Kidney epithelial cell (primary cell): Measurements from ENCODE around the gene YAE1. TPM values are rescaled to one million over a fixed set of nuclear protein-coding genes. Genes with fewer than 3 reads are reported as not detected.

ENCODE experiments used
- DNase-seq: peaks from one replicate; pipeline ENCODE4 v3.0.0-alpha.2; 2010; ENCODE audit warnings: low read depth
- H3K27me3 ChIP-seq: 2 replicates; pipeline ENCODE4 v1.6.0; 2011; ENCODE audit warnings: low read length; ENCODE audit not compliant: control insufficient read depth, insufficient read depth
- H3K36me3 ChIP-seq: 2 replicates; pipeline ENCODE4 v1.5.1; 2011; ENCODE audit warnings: low read length; ENCODE audit not compliant: control insufficient read depth, insufficient read depth
- H3K4me3 ChIP-seq: 2 replicates; pipeline ENCODE4 v1.5.1; 2011; ENCODE audit warnings: low read depth, mild to moderate bottlenecking, control low read depth, low read length
- total RNA-seq: library from RNA; depleted of rRNA; stranded (reverse); fragments of >200 nt; gene quantifications from 2 replicates; pipeline ENCODE4 v1.2.3, GENCODE V29; 2015
- TF ChIP-seq, protein P1 (sequence below): IDR thresholded peaks from 2 replicates; pipeline ENCODE4 v1.5.1; 2011; ENCODE audit warnings: mild to moderate bottlenecking, moderate library complexity, low read length, control low read depth, inconsistent platforms; ENCODE audit not compliant: insufficient read depth, poor library complexity, severe bottlenecking

YAE1 gene
- total RNA-seq, 1 donor from 2014 or later: 18.1 TPM

DNA sequence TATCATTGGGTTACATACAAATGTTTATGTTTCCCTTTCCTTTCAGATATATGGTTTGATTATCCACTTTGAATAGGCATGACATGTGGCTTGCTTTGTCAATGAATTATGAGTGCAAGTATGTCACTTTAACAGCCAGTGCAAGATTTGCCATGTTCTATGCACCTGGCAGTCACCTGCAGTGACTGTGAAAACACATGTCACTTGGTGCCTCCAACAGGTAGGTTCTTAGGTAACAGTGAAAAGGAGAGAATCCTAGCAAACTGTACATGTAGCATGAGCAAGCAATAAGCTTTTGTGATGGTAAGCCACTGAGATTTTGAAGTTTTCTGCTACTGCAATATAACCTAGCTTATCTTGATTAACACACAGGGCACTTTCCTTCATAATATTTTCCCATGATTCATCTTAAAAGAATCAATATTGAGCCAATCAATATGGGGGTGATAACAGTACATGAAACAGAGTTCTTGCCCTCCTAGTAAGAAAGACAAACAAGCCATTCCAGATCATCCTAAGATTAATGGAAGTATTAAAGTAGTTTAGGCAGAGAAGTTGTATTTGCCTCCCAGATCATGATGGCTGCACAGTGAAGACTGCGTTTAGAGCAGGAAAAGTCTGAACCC lies 49.3 kb downstream of the YAE1 start:
- TF ChIP-seq, protein P1, sequence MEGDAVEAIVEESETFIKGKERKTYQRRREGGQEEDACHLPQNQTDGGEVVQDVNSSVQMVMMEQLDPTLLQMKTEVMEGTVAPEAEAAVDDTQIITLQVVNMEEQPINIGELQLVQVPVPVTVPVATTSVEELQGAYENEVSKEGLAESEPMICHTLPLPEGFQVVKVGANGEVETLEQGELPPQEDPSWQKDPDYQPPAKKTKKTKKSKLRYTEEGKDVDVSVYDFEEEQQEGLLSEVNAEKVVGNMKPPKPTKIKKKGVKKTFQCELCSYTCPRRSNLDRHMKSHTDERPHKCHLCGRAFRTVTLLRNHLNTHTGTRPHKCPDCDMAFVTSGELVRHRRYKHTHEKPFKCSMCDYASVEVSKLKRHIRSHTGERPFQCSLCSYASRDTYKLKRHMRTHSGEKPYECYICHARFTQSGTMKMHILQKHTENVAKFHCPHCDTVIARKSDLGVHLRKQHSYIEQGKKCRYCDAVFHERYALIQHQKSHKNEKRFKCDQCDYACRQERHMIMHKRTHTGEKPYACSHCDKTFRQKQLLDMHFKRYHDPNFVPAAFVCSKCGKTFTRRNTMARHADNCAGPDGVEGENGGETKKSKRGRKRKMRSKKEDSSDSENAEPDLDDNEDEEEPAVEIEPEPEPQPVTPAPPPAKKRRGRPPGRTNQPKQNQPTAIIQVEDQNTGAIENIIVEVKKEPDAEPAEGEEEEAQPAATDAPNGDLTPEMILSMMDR: no peak
- no peak for DNase-seq
- Histone ChIP-seq H3K4me3 (no peak overlapping the region), H3K27me3 (no peaks in the 10 kb centered on the region), H3K36me3 (no peaks in the 10 kb centered on the region)

DNA sequence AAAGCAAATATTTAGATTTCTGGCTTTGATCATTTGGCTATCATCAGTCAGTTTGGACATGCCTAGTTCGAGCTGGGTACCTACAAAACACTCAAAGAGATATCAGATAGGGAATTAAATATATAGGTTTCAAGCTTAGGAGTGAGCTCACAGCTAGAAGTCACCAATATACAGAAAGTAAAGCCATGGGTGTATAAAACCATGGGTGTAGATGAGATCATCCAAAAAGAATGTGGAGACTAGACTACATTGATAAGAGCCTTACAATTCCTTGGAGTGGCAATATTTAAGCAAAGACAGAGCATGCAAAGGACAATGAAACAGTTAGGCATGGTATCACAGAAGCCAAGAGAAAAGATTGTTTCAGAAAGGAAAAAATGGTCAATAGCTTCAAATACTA lies 49.9 kb downstream of the YAE1 start:
- no peak for DNase-seq
- TF ChIP-seq, protein P1: no peak
- no peaks in the 10 kb centered on the region for H3K27me3 ChIP-seq
- H3K4me3 ChIP-seq: no peak overlapping the region
- H3K36me3 ChIP-seq: no peaks in the 10 kb centered on the region

DNA sequence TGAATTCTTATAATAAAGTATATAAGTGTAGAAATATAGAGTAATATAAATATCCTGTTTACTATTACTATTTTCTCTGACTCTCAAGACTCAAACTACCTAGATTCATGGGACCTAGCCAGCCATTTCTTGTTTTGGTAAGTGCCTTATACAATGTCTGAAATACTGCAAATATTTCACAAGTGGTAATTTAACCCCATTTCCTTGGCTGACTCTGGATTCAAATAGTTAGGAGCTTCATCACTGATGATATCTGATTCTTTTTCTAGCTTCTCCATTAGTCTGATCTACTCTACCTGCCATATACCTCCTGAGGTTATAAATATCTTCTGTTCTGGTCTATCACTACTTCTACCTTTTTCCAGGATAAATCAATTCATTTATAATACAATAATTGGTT lies 50.8 kb downstream of the YAE1 start:
- H3K27me3 ChIP-seq: no peaks in the 10 kb centered on the region
- no peak overlapping the region for H3K4me3 ChIP-seq
- no peaks in the 10 kb centered on the region for H3K36me3 ChIP-seq
- TF ChIP-seq, protein P1: no peak
- DNase-seq: no peak

DNA sequence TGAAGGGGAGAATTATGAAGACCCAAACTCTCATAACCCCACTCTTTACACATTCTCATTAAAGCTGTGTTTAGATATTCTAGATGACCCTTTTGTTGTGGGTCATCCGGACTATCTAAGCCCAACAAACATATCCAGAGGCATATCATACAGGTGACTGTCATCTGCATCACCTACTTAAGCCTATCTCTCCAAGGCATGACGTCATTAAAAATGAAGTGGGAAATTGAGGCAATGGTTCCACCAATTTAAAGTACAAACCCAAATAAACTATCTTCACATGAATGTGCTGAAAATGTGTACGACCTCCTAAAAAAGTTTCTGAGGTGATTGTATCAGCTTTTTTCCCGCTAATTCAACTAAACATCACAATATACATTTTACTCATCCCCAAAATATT lies 52.7 kb downstream of the YAE1 start:
- TF ChIP-seq, protein P1: no peak
- Histone ChIP-seq H3K27me3 (no peaks in the 10 kb centered on the region), H3K4me3 (no peak overlapping the region), H3K36me3 (no peaks in the 10 kb centered on the region)
- no peak for DNase-seq

DNA sequence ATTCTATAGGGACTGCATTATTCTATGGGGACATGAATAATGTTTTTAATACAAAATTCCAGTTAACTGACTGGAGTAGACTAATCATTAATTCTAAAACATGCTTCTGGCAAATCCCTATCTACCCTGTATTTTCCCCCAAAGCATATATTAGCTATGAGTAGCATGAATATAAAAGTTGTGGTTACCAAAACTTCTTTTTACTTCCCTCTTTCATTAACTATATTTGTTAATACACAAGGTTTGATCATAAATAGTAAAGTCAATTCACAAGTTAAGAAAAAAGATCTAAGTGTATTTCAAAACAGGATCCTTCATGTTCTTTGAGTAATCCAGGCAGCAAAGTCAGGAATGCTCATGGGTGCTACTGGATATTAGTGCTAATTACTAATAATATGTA lies 54.3 kb downstream of the YAE1 start:
- DNase-seq: no peak
- Histone ChIP-seq H3K4me3 (no peak overlapping the region), H3K36me3 (no peaks in the 10 kb centered on the region), H3K27me3 (no peaks in the 10 kb centered on the region)
- TF ChIP-seq, protein P1: no peak

DNA sequence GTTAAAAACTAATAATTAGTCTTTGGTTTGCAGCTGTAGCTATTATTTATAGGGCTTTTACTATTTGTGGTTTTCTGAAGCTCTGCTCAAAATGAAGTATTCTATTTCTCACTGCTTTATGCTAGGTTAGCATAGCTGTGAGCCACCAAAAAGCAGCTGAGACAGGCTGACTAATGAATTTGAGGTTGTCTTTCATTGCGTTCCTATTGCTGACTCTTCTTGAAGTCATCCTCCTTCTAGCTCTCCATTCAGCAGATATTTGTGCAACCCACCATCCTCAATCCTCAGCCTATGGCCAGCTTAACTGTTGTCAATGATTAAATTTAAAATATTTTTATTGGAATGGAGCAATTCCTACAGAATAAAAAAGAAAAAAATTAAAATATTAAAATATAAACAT lies 55.1 kb downstream of the YAE1 start:
- peak; percentile 77 for DNase-seq
- TF ChIP-seq, protein P1: no peak
- no peaks in the 10 kb centered on the region for H3K27me3 ChIP-seq
- H3K4me3 ChIP-seq: no peak overlapping the region
- no peaks in the 10 kb centered on the region for H3K36me3 ChIP-seq
